ENCODE results near the gene KCNMB1. TPM values are rescaled to one million over a fixed set of nuclear protein-coding genes. Genes with fewer than 3 reads are reported as not detected.

Gene KCNMB1
- total RNA-seq, 1 donor from 2014 or later: 0.14 TPM

DNA sequence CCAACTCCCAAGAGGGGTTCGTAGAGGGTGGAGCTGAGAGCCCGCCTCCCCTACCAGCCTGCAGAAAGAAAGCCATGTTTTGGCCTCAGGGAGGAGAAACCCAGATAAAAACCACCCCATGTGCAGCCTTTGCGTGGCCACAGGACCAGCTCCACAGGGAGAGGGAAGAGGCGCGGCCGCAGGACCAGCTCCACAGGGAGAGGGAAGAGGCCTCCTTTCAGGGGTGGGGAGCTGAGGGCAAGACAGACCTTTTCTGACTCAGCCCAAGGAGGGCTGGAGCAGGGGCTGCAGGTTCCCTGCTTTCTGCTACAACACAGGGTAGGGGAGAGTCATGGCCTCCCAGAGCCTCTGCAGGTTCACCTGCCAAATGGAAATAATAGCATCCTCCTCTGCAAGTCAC, 37.6 kb upstream of the KCNMB1 start:
- Mint-ChIP-seq H3K36me3 (ENCODE audit: low read depth, unreplicated experiment) (no peaks in the 10 kb centered on the region), H3K27ac (ENCODE audit: unreplicated experiment) (no peak overlapping the region), H3K4me3 (ENCODE audit: unreplicated experiment) (no peak overlapping the region), H3K4me1 (ENCODE audit: low read depth, unreplicated experiment) (peaks cover 13% of the 10 kb centered on the region), H3K9me3 (ENCODE audit: unreplicated experiment) (no peaks in the 10 kb centered on the region), H3K27me3 (ENCODE audit: low read depth, unreplicated experiment) (peaks cover 28% of the 10 kb centered on the region)
- H3K27me3 ChIP-seq (ENCODE audit: insufficient read depth, low read length): peaks cover 27% of the 10 kb centered on the region
- DNase-seq (ENCODE audit: low read depth) (no peak), FAIRE-seq (no peak)
- no peak overlapping the region for H3K4me3 ChIP-seq (ENCODE audit: insufficient read depth, low read depth, low read length)
- no peak overlapping the region for H3K27ac ChIP-seq (ENCODE audit: low read depth, low read length)
- no peaks in the 10 kb centered on the region for H3K79me2 ChIP-seq (ENCODE audit: insufficient read depth, low read length)
- H3K36me3 ChIP-seq (ENCODE audit: insufficient read depth, low read length): no peaks in the 10 kb centered on the region
- H3K9me3 ChIP-seq (ENCODE audit: insufficient read depth, low read depth, low read length): no peaks in the 10 kb centered on the region
- H2AFZ ChIP-seq (ENCODE audit: low read depth, low read length): no peak overlapping the region
- H3K4me2 ChIP-seq (ENCODE audit: low read length): no peak overlapping the region
- H3K9ac ChIP-seq (ENCODE audit: low read length): no peak overlapping the region
- no peaks in the 10 kb centered on the region for H4K20me1 ChIP-seq (ENCODE audit: insufficient read depth, low read length)
- TF ChIP-seq, protein P1, sequence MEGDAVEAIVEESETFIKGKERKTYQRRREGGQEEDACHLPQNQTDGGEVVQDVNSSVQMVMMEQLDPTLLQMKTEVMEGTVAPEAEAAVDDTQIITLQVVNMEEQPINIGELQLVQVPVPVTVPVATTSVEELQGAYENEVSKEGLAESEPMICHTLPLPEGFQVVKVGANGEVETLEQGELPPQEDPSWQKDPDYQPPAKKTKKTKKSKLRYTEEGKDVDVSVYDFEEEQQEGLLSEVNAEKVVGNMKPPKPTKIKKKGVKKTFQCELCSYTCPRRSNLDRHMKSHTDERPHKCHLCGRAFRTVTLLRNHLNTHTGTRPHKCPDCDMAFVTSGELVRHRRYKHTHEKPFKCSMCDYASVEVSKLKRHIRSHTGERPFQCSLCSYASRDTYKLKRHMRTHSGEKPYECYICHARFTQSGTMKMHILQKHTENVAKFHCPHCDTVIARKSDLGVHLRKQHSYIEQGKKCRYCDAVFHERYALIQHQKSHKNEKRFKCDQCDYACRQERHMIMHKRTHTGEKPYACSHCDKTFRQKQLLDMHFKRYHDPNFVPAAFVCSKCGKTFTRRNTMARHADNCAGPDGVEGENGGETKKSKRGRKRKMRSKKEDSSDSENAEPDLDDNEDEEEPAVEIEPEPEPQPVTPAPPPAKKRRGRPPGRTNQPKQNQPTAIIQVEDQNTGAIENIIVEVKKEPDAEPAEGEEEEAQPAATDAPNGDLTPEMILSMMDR (IDR thresholded peaks at IDR 0.05; ENCODE audit: insufficient read depth, low read depth, low read length): no peak
- no peaks in the 10 kb centered on the region for H3K4me1 ChIP-seq (ENCODE audit: insufficient read depth, low read length)

DNA sequence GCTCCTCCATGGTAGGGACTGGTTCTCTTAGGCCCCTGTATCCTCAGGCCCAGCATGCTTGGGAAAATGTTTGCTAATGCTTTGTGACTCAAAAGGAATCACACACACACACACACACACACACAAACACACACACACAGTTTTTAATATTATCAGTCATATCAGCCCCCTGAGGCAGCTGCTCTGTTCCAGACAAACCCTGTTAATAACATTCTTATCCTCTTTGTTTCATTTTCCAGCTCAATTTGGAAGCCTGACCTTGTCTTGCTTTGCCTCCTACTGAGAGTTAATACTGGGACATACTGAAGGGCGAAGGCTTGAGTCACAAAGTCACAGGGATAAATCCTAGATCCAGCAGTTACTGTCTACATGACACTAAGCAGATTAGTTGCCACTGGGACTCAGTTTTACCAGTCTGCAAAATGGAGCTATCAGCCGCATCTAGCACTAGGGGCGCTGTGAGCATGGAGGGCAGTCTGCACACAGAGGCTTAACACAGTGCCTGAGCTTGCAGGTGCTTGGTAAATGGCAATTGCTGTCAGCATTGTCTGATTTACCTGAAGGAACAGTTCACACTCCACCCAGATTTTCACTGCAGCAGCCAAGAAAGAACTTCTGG, 37.1 kb upstream of the KCNMB1 start:
- no peak overlapping the region for H3K4me3 ChIP-seq (ENCODE audit: insufficient read depth, low read depth, low read length)
- no peak overlapping the region for H3K4me2 ChIP-seq (ENCODE audit: low read length)
- H3K9me3 Mint-ChIP-seq (ENCODE audit: unreplicated experiment): no peaks in the 10 kb centered on the region
- no peak overlapping the region for H3K27ac Mint-ChIP-seq (ENCODE audit: unreplicated experiment)
- H3K79me2 ChIP-seq (ENCODE audit: insufficient read depth, low read length): no peaks in the 10 kb centered on the region
- H3K9me3 ChIP-seq (ENCODE audit: insufficient read depth, low read depth, low read length): no peaks in the 10 kb centered on the region
- no peaks in the 10 kb centered on the region for H3K36me3 ChIP-seq (ENCODE audit: insufficient read depth, low read length)
- no peaks in the 10 kb centered on the region for H3K36me3 Mint-ChIP-seq (ENCODE audit: low read depth, unreplicated experiment)
- H4K20me1 ChIP-seq (ENCODE audit: insufficient read depth, low read length): no peaks in the 10 kb centered on the region
- no peak overlapping the region for H3K27ac ChIP-seq (ENCODE audit: low read depth, low read length)
- no peak for FAIRE-seq
- no peak overlapping the region for H3K4me3 Mint-ChIP-seq (ENCODE audit: unreplicated experiment)
- H3K27me3 Mint-ChIP-seq (ENCODE audit: low read depth, unreplicated experiment): peaks cover 28% of the 10 kb centered on the region
- DNase-seq (ENCODE audit: low read depth): no peak
- H2AFZ ChIP-seq (ENCODE audit: low read depth, low read length): no peak overlapping the region
- H3K4me1 Mint-ChIP-seq (ENCODE audit: low read depth, unreplicated experiment): peaks cover 13% of the 10 kb centered on the region
- no peak overlapping the region for H3K9ac ChIP-seq (ENCODE audit: low read length)
- no peaks in the 10 kb centered on the region for H3K4me1 ChIP-seq (ENCODE audit: insufficient read depth, low read length)
- no peak for TF ChIP-seq EZH2 (IDR thresholded peaks at IDR 0.05; ENCODE audit: insufficient read depth, low read length)
- TF ChIP-seq, protein P1 (IDR thresholded peaks at IDR 0.05; ENCODE audit: insufficient read depth, low read depth, low read length): no peak
- H3K27me3 ChIP-seq (ENCODE audit: insufficient read depth, low read length): peaks cover 26% of the 10 kb centered on the region

DNA sequence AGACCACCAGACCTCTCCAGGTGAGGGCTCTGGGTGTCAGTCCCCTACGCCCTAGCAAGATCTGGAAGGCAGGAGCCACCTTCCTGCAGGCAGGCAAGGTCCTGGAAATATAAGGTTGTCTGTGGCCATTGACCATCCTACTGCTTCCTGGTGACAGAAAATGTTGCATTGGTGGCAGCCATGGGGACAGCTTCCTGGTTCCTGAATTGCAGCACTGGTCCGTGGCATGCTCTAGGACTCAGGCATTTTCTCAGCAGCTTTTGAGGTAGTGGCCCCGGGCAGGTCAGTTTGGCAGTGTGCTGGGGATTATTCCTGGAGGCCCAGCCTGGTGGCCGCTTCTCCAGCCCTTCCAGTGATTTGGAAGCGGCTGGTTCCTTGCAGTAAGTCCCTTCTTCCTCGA, 36.6 kb upstream of the KCNMB1 start:
- H3K27ac ChIP-seq (ENCODE audit: low read depth, low read length): no peak overlapping the region
- no peak overlapping the region for H3K4me2 ChIP-seq (ENCODE audit: low read length)
- H3K36me3 ChIP-seq (ENCODE audit: insufficient read depth, low read length): no peaks in the 10 kb centered on the region
- Mint-ChIP-seq H3K9me3 (ENCODE audit: unreplicated experiment) (no peaks in the 10 kb centered on the region), H3K27me3 (ENCODE audit: low read depth, unreplicated experiment) (peaks cover 26% of the 10 kb centered on the region), H3K27ac (ENCODE audit: unreplicated experiment) (no peak overlapping the region), H3K4me1 (ENCODE audit: low read depth, unreplicated experiment) (peaks cover 8% of the 10 kb centered on the region), H3K36me3 (ENCODE audit: low read depth, unreplicated experiment) (no peaks in the 10 kb centered on the region), H3K4me3 (ENCODE audit: unreplicated experiment) (no peak overlapping the region)
- no peak for FAIRE-seq
- H3K9me3 ChIP-seq (ENCODE audit: insufficient read depth, low read depth, low read length): no peaks in the 10 kb centered on the region
- H2AFZ ChIP-seq (ENCODE audit: low read depth, low read length): no peak overlapping the region
- no peaks in the 10 kb centered on the region for H4K20me1 ChIP-seq (ENCODE audit: insufficient read depth, low read length)
- no peak for DNase-seq (ENCODE audit: low read depth)
- no peaks in the 10 kb centered on the region for H3K4me1 ChIP-seq (ENCODE audit: insufficient read depth, low read length)
- H3K27me3 ChIP-seq (ENCODE audit: insufficient read depth, low read length): peaks cover 26% of the 10 kb centered on the region
- no peak overlapping the region for H3K4me3 ChIP-seq (ENCODE audit: insufficient read depth, low read depth, low read length)
- TF ChIP-seq EZH2 (IDR thresholded peaks at IDR 0.05; ENCODE audit: insufficient read depth, low read length): no peak
- TF ChIP-seq, protein P1 (IDR thresholded peaks at IDR 0.05; ENCODE audit: insufficient read depth, low read depth, low read length): no peak
- H3K79me2 ChIP-seq (ENCODE audit: insufficient read depth, low read length): no peaks in the 10 kb centered on the region
- no peak overlapping the region for H3K9ac ChIP-seq (ENCODE audit: low read length)

Data from astrocyte (in vitro differentiated cells and primary cell).